Cardiac septum (tissue), 1 donor: ENCODE measurements around the gene COL24A1. TPM values are rescaled to one million over a fixed set of nuclear protein-coding genes. Genes with fewer than 3 reads are reported as not detected.

Experiments used
- total RNA-seq: library from RNA; stranded (reverse); fragmentation: NEBNext Ultra II Directional; extraction: Animal tissue kit (Norgen Biotek cat#: 25700); gene quantifications from one replicate; pipeline ENCODE4 v1.2.1, GENCODE V29; 2021
- donor health status: DM: no; HTN: no; CAD: no.

Gene COL24A1
- total RNA-seq, 1 donor from 2014 or later = 1.3 TPM

Other genes with a start within 250 kb of the COL24A1 start
- 12.1 TPM for gene ODF2L, start 239.6 kb upstream of the COL24A1 start, total RNA-seq